GM21786 (cell line): Measurements from ENCODE around the gene BTBD2.

Experiments
- ATAC-seq: cut with Tn5 transposase; IDR thresholded peaks from one replicate; pipeline ENCODE4 v1.9.1; 2021; ENCODE audit not compliant: unreplicated experiment

The BTBD2 gene

GRCh38 chr19:1944916-1945561 is 70.5 kb downstream of the BTBD2 start:
- no peak for ATAC-seq

- ATAC-seq = no peak
Measured at GRCh38 chr19:1944088-1944915, 71.2 kb downstream of the BTBD2 start.

- no peak for ATAC-seq
Measured at GRCh38 chr19:1943661-1944087, 71.8 kb downstream of the BTBD2 start.

GRCh38 chr19:1942934-1943555 is 72.5 kb downstream of the BTBD2 start:
- no peak for ATAC-seq

- no peak for ATAC-seq
Measured at GRCh38 chr19:1942078-1942933, 73.2 kb downstream of the BTBD2 start.

- peak; percentile 43 for ATAC-seq
Measured at GRCh38 chr19:1941146-1942077, 74.1 kb downstream of the BTBD2 start, which contains the start of gene CSNK1G2. Gene CSNK1G2 (plus strand): TSS chr19:1941172. CDS start chr19:1969773, 28,601 bp downstream.

GRCh38 chr19:1938071-1938470 is 77.4 kb downstream of the BTBD2 start:
- no peak for ATAC-seq

- ATAC-seq = no peak
Measured at GRCh38 chr19:1936916-1937610, 78.5 kb downstream of the BTBD2 start.

- ATAC-seq = no peak
Measured at GRCh38 chr19:1936430-1936829, 79.1 kb downstream of the BTBD2 start.

- no peak for ATAC-seq
Measured at GRCh38 chr19:1935484-1936208, 79.9 kb downstream of the BTBD2 start.
